Right renal cortex interstitium (tissue), 3 donors: ENCODE data around the gene TAPBP. TPM values are rescaled to one million over a fixed set of nuclear protein-coding genes. Genes with fewer than 3 reads are reported as not detected.
A peak's percentile ranks its signal among the peaks of the same experiment; 100 is the strongest.
"Not testable (repeated sequence)": the region's sequence is repeated elsewhere in the genome, so short reads cannot be mapped to it uniquely, and the experiment has no call there.

Experiments used
- DNase-seq, 3 donors: peaks; one replicate each; pipeline ENCODE4 v3.0.0-alpha.2; 2013; ENCODE audit warnings: low read depth in 3 of 3, low spot score in 2 of 3
- polyA plus RNA-seq, 3 donors: library from polyadenylated mRNA; unstranded; fragments of 120-200 nt; gene quantifications; one replicate each; pipeline ENCODE4 v1.2.1, GENCODE V29; 2013; ENCODE audit not compliant: insufficient read length in 3 of 3

The TAPBP gene
- 10 to 100 TPM; 29.9 to 32.4 (median 31.7) TPM for polyA plus RNA-seq

- peak in 1 of 3 donors; percentile 56 for DNase-seq
These were observed at the start of gene TAPBP for GRCh38 chr6:33313709-33314514. TAPBP (minus strand) TSS chr6:33314078; CDS start chr6:33314041, 37 bp downstream.

GRCh38 chr6:33363486-33363885 lies 49.6 kb upstream of the TAPBP start:
- not testable (repeated sequence) for DNase-seq

DNA sequence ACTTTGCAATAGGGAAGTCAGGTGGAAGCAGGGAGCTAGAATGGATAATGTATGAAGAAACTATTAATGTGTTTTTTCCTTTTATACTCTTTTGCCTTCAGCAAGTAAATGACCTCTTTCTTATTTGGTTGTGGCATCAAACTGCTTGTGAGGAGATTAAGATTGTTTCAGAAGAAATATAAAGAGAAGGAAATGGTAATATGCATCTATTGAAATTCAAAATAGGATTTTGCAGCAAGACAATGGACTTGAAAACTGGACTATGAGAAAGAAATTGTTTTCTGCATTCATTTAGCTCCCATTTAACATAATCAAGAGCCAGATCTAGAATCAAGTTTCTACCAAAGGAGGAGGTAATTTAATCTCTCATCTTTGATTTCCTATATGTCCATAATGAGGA lies 45.5 kb upstream of the TAPBP start:
- no peak for DNase-seq

DNA sequence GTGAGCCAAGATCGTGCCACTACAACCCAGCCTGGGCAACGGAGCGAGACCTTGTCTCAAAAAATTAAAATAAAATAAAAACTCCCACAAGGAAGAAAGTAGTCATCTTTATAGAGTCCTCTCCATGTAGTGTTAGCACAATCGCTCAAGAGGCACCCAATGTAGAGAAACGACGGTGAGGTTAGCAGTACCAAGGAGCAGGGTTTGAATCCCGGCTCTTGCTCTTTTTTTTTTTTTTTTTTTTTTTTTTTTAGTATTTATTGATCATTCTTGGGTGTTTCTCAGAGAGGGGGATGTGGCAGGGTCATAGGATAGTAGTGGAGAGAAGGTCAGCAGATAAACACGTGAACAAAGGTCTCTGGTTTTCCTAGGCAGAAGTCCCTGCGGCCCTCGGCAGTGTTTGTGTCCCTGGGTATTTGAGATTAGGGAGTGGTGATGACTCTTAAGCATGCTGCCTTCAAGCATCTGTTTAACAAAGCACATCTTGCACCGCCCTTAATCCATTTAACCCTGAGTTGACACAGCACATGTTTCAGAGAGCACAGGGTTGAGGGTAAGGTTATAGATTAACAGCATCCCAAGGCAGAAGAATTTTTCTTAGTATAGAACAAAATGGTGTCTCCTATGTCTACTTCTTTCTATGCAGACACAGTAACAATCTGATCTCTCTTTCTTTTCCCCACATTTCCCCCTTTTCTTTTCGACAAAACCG lies 43.4 kb upstream of the TAPBP start:
- not testable (repeated sequence) for DNase-seq

DNA sequence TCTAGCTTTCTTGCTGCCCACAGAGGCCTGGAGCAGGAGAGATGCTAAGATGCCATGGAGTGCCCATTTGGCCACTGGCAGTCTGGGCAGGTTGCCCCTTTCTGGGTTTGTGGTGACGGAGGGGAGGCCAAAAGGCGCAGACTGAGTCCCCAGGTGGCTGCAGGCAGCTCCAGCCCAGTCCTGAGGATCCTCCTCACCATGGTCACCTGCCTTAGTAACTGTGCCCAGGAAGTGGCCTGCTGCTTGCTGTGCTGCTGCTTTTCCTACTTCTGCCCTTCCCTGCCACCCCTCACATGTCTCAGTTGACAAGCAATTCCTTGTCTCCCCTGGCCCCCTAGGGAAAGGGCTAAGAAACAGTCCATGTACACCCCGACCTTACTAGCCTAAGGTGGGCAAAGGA lies 42.4 kb upstream of the TAPBP start:
- DNase-seq, result no peak

GRCh38 chr6:33355860-33356259 lies 42.0 kb upstream of the TAPBP start:
- DNase-seq, result not testable (repeated sequence)

DNA sequence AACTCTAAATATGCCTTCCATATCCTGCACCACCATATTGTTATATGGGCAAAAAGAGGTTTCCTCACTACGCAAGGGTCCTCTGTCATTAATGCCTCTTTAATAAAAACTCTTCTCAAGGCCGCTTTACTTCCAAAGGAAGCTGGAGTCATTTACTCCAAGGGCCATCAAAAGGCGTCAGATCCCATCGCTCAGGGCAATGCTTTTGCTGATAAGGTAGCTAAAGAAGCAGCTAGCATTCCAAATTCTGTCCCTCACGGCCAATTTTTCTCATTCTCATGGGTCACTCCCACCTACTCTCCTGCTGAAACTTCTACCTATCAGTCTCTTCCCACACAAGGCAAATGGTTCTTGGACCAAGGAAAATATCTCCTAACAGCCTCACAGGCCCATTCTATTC lies 33.9 kb upstream of the TAPBP start:
- DNase-seq, result no peak

- DNase-seq, result not testable (repeated sequence)
These were observed 33.1 kb upstream of the TAPBP start for GRCh38 chr6:33346972-33347371.

DNA sequence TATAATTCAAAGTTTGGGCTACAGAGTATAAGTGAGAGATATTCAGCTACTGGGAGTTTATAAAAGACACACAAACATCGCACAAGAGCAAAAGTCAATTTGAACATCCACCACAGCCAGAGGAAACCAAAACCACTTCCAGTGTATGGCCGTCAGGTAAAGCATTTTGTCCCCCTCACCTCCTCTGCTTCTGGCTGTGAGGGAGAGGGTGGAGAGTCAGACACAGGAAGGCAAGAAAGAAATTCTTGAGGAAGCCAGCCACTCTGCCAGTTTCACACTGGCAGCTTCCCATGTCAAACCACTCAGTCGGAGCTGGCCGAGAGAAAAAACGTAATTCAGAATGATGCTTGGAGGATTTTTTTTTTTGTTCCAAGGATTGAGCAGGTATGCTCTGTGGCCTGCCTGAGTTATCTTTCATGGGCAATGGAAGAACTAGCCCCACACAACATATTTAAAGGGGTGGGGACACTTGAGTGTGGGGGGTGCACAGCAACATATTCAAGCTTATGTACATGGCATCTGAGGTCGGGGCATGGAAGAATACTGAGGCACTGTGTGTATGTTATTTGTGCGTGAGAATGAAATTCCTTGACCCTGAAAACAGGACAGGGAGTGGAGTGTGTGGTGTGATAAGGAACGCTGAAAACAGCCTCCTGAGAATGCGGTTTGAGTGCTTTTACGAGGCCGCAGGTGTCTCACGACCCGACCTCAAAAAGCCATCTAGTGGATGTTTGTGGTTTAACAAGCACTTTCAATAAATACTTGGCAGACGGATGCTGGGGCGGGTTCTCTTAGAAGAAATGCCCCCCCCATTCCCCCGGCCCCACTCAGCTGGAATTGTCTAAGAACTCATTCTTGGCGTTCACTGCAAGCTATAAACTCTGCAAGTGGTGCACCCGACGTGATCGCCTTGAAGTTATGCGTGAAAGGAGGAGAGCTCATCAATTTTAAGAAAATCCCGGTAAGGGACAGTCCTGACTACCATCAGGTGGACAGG lies 31.1 kb upstream of the TAPBP start:
- DNase-seq, result peak in 2 of 3 donors; percentile 37 to 40

DNA sequence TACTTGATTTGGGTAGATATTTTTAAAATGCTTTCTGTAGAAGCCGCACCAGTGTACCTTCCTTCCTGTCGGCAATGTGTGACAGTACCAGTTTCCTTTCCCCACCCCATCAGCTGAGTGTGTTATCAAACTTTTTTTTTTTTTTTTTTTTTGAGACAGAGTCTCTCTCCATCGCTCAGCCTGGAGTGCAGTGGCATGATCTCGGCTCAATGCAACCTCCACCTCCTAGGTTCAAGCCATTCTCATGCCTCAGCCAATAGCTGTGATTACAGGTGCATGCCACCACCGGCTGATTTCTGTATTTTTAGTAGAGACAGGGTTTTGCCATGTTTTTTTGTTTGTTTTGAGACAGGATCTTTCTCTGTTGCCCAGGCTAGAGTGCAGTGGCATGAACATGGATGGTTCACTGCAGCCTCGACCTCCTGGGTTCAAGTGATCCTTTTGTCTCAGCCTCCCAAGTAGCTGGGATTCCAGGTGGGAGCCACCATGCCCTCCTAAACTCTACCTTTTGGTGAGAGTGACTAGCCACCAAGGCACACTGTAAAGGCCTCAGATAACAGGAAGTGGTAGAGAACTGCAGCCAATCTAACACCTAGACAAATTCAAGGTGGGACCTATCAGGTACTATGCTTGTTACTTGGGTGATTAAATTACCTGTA lies 30.2 kb upstream of the TAPBP start:
- no peak for DNase-seq

DNA sequence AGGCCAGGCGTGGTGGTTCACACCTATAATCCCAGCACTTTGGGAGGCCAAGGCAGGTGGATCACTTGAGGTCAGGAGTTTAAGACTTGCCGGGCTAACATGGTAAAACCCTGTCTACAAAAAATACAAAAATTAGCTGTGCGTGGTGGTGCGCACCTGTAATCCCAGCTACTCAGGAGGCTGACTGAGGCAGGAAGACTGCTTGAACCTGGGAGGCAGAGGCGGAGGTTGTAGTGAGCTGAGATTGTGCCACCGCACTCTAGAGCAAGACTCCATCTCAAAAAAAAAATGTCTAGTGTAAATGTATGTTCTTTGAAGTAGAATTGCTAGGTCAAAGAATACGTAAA lies 29.7 kb upstream of the TAPBP start:
- not testable (repeated sequence) for DNase-seq

DNA sequence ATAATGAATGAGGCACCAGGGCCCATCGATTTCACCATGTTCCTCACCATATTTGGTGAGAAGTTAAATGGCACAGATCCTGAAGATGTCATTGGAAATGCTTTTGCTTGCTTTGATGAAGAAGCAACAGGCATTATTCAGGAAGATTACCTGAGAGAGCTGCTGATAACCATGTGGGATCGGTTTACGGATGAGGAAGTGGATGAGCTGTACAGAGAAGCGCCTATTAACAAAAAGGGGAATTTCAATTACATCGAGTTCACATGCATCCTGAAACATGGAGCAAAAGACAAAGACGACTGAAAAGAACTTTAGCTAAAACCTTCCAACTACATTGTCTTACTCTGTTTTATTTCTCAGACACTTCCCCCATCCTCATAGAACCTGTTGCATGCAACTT lies 25.3 kb upstream of the TAPBP start:
- no peak for DNase-seq

GRCh38 chr6:33336495-33336894 lies 22.6 kb upstream of the TAPBP start:
- no peak for DNase-seq

- no peak for DNase-seq
These were observed 22.0 kb upstream of the TAPBP start for GRCh38 chr6:33335916-33336315.

DNA sequence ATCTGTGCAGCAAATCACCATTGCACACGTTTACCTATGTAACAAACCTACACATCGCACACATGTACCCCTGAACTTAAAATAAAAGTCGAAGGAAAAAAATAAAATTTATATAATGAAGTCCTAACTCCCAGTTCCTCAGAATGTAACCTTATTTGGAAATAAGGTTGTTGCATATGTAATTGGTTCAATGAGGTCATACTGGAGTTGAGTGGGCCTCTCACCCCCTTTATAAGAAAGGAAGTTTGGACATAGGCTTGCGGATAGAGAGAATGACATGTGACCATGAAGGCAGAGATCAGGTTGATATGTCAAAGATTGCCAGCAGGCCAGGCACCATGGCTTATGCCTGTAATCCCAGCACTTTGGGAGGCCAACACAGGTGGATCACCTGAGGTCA lies 19.8 kb upstream of the TAPBP start:
- DNase-seq, result no peak

DNA sequence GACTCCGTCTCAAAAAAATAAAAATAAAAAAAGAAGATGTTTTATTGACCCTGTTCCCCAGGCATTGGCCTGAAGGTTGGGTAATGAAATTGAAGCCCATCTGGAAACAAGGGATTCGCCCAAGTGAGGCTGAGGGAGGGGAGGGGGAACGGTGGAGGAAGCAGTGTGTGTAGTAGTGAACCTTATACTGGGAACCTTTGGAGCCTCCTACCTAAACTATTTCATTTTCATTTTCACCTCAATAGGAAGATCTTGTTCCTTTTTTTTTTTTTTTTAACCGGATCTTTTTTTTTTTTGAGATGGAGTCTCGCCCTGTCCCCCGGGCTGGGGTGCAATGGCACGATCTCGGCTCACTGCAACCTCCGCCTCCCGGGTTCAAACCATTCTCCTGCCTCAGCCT lies 16.9 kb upstream of the TAPBP start:
- DNase-seq, result no peak

DNA sequence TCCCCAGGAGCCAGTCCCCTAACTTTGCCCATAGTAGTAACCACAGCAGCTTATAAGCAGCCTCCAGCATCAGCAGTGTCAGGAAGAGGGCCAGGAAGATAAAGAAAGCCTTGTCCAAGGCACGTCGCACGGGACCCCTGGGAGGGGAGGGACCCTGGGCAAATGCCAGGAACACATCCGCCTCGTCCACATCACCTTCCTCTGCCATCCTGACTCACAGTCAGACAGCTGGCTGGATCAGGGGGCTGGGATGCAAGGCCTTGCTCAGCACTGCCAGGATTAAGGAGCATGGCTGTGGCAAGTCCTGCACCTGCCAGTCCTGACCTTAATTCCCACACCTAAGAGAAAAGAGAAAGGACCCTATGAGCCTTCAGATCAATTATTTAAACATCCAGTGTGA lies 15.2 kb upstream of the TAPBP start:
- no peak for DNase-seq

DNA sequence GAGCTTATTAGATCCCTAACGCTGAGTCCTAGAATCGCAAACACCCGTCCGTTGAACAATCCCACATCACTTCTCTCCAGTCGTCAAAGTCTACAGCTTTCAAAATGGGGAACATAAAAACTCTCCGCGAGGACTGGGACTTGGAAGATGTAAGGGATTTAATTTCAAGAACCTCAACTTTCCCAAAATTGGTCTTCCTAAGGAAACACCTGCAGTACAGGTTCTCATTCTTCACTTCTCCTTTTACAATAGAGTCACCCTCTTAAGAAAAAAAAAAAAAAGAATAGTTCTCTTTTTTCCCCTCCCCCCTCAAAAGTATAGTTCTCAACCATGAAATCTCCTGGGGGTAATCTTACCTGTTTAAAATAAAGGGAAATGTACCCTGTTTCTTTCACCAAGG lies 10.2 kb upstream of the TAPBP start:
- no peak for DNase-seq

GRCh38 chr6:33323623-33323948 lies 9.7 kb upstream of the TAPBP start:
- DNase-seq, result no peak

GRCh38 chr6:33321227-33321626 lies 7.3 kb upstream of the TAPBP start:
- no peak for DNase-seq
